ENCODE data around the gene PIM2.

The PIM2 gene

DNA sequence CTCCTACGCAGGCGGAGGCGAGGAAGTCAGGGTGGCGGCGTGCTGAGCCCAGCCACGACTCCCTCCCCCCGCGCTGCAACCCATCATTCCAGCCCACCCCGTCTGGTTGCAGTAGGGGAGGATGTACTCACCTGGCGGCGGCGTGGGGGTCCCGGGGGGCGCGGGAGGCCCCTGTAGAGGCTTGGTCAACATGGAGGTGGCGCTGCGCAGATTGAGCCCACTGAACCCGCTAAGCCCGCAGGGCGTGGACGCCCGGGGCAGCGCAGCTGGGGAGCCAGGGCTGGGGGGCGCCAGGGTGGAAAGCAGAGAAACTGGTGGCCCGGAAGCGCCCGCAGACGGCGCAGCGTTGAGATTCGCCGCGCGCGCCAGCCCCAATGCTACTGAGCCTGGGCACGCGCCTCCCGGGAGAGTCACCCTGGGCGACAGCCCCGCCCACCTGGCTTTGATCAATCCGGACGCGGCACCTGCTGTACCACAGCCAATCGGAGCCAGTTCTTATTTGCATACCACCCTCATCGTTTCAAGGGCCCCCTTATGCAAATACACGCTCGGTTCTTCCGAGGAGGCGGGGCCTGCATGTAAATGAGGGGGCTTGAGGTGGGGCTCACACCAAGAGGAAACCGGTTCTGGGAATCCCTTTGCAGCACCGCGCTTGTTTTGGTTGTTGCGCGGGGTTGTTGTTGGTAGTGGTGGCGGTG lies at the start of gene PIM2:
TSS of gene PIM2 (minus strand) at position 382 of the 698 bp plus-strand sequence. CDS start at position 192, 190 bp downstream.
- peak; percentile 91 for DNase-seq

DNA sequence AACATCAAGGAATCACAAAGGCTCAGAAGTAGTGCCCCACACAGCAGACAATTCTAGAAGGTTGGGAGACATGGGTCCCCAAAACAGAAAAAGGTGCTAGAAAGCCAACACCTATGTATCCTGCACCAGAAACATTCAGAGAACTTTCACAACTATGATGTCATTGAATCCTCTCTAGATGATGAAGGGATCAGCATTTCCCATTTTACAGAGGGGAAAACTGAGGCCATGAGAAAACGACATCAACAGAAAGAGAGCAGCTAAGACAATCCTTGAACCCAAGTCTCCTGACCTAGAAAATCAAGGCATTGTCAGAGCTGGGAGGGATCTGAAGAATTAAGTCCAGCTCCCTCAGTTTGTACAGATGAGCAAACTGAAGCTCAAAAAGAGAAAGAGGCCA lies 49.6 kb upstream of the PIM2 start:
- no peak for DNase-seq

DNA sequence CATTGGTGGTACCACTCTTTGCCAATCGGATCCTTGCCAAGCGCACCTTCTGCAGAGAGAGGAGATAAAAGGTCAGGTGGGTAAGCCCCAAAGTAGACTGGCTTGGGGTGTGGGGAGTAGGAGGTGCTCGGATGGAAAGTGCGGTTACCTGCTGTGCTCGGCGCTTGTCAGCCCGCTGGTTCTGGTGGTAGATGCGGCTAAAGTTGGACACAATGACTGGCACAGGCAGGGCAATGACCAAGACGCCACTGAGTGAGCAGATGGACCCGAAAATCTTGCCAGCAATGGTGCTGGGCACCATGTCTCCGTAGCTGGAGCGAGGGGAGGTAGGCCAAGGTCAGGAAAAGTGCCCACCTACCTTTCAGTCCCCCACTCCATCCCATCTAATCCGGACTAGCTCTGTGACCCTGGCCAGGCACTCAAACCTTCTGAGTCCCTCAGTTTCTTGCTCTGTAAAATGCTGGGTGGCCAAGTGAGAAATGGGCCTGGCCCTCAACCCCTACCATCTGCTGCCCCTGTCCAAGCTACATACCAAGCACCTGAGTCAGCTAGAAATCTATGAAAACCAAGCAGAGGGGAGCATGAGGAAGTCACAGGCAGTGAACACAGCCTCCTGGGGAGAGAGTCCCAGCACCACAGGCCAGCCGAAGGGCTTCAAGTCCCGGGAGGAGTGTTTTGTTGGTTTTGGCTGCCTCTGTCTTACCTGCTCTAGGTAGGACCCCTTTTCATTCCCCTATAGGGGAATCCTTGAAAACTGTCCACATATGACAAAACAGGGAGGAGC lies 48.2 kb upstream of the PIM2 start:
- no peak for DNase-seq

DNA sequence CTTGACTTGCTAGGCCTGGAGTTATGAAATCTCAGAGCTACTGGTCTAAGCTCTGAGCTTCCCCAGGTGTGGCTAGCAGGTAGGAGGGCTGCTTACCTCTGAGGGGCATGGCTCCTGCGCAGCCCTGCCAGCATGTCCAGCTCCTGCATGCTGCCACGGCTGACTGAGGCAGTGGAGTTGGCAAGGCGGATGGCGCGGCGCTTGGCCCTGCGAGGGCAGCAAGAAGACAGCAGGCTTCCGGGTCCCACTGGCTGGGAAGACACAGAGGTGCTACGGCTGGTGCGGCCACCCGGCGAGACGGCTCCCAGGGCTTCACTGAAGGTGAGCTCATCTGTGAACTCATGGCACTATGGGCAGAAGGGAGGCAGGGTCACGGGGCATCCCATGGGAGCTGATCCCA lies 47.1 kb upstream of the PIM2 start:
- no peak for DNase-seq

DNA sequence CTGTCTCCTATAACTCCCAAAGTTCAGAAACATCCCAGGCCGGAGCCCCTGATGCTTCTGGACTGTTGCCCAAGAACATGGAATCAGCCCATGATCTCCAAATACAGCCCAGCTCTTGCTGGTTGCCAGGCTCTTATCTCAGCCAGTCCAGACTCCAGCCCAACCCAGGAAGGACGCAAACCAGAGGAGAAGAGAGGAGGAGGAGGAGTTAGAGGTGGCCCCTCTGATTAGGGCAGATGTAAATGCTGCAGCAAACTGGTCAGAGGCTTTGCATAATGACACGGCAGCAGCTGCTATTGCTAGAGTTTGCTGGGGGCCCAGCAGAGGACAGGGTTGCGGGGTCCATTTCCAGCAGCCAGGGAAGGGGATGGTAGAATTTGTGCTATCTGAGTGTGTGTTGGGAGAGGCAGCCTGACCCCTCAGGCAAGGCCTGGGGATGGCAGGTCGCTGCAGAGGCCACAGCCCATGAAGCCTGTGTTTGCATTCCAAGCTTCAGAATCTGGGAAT lies 42.8 kb upstream of the PIM2 start:
- no peak for DNase-seq

DNA sequence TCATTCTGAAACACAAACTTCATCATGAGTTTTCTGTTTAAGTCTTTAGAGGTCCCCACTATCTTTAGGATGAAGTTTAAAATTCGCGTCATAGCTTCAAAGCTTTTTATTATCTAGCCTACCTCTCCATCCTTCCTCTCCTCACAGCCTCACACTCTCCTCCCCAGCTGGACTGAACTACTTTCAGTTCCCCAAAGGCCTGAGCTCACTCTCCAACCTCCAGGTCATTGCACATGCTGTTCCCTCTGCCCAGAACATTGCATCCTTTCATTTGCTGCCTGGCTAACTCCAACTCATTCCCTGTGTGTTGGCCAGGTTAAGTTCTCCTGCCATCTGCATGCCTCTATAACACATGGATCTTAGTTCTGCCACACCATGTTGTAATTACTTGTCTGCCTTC lies 41.5 kb upstream of the PIM2 start:
- no peak for DNase-seq

DNA sequence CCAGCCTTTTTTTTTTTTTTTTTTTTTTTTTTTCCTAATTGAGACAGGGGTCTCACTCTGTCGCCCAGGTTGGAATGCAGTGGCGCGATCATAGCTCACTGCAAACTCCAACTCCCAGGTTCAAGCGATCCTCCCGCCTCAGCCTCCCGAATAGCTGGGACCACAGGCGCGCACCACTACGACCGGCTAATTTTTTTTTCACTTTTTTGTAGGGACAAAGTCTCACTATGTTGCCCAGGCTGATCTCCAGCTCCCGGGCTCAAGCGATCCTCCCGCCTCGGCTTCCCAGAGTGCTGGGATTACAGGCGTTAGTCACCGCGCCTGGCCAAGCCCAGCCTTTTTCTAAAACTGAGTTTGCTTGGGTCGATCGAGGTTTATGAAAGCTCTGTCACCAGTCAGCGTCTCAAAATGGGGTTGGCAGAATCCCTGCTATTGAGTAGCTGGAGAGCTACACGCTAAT lies 39.8 kb upstream of the PIM2 start:
- no peak for DNase-seq

DNA sequence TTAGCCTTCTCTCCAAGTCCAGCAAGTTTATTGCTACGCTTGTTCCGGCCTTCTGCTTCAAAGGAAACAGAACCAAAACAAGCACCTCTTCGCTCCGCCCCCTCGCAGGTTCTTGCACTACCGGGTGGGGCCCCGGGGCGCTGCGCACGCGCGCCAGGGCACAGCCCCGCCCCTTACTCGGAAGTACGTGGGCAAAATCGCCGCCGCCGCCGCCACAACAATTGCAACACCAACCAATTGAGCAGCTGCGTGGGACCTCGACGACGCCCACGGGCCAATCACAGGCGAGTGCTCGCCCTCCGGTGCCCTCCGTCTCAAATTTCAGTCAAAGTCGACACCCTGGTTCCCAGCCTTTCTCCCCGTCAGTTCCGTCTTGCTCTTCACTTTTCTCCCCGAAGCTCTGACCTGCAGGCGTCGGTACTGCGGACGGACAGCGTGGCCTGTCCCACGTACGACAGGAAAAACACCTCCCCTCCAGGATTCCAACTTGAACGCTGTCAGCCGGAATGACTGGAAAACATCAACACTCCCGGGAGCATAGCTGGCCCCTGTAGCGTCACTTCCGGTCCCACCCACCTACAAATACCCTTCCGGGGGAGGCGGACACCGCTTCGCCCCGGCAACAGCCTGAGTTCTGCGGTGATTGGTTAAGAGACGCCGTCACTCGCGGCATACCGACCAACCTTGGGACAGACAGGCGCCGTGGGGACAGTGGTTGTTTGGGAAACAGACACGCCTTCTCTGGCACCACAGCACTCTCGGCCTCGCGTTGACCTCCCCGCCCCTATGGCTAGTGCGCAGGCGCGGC lies 39.2 kb upstream of the PIM2 start:
- peak; percentile 90 for DNase-seq

DNA sequence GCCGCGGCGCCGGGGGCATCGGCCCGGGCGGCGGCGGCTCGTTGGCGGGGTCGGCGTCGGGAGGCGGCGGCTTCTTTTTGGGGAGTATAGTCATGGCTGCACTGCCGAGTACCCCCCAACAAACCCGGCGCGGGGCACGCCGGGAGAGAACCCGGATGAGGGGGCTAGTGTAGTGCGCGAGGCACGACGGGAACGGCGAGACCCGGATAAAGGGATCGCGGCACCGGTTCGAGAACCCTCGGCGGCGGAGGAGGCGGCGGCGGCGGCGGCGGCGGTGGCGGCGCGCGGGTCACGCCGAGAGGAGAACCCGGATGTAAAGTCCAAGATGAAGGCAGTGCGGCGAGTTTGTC lies 38.6 kb upstream of the PIM2 start, which contains the start of gene OTUD5:
TSS of gene OTUD5 (minus strand) at position 131 of the 350 bp plus-strand sequence. CDS start at position 94, 37 bp downstream.
- DNase-seq: peak; percentile 76

DNA sequence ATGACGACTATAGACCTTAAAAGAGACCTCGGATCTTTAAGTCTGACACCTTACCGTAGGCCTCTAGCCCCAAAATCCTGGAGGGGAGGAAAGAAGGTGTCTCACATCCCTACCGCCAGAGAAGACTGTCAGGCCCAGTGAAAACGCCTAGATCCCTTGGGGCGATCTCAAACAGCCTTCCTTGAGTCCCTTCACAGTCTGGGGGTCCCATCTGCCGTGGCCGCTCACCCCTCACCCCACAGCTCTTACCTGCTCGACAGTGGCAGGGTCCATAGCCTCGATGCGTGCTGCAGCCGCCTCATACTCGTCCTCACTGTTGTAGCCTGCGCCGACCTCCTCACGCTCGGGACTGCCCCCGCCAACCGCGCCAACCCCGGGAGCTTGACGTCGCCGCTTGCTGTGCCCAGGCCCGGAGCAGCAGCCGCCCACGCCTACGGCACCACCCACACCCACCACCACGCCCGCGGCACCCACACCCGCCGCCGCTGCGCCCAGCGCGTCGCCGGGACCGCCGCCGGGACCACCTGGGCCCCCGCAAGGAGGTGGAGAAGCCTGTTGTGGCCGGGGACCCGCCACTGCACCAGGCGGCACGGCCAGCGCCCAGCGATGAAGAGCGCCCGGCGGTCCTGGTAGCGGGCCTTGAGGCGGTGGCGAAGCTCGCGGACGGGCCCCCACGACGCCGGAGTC lies 38.0 kb upstream of the PIM2 start:
- peak; percentile 41 for DNase-seq

DNA sequence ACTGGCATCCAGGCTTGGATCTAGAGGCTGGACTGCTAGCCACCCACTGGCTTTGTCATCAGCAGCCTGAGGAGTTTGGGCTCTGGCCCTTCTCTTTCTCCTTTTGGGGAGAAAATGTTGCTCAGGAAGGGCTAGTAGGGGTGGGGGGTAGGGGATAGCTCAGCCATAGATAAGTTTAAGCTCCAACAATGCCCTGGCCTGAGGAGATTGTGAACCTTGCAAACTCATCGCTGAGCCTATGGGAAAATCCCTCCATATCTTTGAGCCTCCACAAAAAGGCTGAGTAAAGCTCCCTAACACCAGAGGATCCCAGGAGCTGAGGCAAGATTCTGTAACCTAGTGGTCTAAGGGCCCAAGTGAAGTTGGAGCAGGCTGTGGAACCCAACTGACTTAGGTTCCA lies 29.8 kb upstream of the PIM2 start:
- DNase-seq: no peak

DNA sequence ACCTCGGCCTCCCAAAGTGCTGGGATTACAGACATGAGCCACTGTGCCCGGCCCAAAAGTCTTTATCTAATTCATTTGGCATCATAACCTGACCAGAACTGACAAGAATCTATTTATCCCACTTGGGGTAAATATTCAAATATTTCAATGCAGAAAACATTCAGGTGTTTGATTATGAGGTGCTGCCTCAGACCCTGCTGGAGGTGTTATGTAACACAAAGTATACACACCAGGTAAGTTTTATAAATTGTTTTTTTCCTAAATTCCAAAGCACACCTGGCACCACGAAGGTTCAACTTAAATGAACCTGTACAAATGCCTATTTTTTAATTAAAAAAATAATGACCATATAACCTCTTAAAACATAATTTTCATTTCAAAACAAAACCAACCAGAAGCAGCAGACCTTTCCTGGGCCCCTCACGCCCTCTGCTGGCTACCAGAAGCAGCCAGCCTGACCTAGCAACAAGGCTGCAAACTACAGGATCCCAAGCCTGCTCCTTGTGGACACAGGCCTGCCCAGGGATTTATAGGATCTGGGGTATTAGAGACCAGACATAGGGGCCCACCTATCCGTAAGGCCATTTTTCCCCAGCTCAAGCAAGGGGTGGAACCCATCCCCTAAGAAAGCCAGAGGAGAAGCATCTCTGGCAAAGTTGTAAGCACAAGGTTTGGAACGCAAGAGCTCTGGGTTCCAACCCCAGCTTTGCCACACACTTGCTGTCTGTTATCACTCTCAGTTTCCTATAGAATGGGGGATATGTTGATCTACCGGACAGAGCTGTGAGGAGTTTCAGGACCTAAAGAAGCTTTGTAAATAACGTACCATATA lies 26.9 kb upstream of the PIM2 start:
- peak; percentile 58 for DNase-seq

DNA sequence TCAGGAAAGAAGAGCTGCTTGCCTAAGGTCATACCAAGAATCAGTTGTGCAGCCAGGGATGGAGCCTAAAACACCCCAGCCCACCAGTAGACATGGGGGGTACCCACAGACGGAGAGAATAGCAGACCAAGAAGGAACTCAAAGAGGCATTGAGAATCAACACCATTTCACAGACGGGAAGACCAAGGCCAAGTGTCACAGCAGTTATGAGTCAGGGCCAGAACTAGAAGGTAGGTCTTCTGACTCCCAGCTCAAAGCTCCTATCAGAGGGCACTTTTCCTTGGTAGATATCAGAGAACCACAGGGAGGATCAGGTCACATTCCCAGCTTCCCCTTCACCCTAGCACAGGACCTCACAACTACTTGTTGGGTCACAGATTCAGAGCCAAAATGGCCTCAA lies 24.1 kb upstream of the PIM2 start:
- DNase-seq: no peak

DNA sequence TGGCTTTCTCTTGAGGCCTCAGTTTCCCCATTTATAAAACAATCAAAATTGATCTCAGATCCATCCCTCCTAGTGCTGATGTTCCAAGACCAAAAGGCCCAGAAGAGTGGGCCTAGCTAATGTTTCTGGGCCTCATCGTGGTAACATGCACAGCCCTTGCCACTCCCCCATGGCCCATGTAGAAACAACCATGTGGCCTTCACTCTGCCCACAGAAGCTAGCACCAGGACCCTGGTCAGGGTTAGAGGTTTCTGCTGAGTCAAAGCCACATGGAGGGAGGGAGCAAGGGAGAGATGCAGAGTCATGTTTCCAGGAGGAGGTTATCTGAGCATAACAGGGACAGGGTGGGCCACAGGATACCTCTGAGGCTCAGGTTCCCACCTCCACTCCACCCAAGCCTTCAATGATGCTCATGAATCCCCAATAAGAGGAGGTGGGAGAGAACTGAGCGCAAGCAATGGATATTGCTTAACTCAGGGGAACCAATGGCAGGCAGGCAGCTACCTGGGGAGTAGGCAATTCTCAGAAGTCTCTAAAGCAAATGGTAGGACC lies 21.7 kb upstream of the PIM2 start:
- DNase-seq: no peak

DNA sequence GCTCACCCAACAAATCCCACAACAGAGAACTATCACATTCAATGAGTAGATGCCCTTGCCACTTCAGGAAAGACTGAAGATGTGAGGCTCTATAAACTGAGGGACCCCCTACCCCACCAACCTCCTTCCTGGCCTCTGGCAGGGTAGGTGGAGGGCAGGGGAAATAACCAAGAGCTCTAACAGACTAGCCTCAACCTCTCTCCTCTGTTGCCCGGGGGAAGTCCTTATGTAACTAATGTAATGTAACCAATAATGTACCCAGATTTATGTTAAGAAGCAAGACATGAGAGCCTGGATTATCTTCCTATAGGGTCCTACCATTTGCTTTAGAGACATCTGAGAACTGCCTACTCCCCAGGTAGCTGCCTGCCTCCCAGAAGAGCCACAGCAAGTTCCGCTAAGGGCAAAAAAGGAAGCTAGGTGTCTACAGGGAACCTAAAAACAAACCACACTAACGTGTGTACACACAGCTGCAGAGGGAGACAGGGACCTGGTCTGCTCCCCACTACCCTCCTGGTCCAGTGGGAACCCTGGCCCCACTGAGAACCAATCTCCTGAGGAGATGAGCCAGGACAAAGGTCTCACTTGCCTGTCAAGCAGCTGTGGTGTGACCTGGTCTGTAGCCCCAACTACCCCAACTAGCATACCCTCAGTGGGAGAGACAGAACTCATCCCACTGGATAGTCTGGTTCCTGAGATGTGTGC lies 20.9 kb upstream of the PIM2 start:
- DNase-seq: no peak

DNA sequence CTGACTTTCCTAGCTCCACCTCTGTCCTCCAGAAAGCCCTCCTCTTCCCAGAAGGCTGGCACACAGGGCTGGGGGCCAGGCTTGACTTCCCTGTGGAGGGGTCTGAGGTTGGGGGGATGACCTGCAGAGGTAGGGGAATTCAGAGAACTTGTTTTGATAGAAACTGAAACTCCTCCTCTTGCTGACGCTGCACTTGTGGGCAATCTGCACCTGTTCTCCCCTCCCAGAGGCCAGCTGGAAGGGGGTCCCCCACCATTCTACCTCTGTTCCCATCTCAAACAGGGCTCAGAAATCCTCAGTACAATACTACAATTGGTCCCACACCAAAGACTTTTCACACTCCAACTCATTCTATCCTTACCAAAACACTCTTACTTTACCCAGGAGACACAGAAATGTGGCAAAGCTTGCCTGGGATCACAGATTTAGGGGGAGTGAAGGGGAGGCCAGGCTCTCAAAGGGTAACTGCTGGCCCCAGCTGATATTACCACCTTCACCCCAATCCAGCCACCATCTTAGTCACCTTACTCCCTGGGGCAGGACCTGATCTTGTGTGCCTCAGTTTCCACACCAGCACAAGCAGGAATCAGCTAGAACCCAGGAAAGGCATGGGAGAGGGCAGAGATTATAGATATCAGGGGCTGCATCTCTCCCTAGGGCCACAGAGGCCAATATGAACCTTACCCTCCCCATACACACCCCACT lies 20.0 kb upstream of the PIM2 start:
- DNase-seq: peak; percentile 39

DNA sequence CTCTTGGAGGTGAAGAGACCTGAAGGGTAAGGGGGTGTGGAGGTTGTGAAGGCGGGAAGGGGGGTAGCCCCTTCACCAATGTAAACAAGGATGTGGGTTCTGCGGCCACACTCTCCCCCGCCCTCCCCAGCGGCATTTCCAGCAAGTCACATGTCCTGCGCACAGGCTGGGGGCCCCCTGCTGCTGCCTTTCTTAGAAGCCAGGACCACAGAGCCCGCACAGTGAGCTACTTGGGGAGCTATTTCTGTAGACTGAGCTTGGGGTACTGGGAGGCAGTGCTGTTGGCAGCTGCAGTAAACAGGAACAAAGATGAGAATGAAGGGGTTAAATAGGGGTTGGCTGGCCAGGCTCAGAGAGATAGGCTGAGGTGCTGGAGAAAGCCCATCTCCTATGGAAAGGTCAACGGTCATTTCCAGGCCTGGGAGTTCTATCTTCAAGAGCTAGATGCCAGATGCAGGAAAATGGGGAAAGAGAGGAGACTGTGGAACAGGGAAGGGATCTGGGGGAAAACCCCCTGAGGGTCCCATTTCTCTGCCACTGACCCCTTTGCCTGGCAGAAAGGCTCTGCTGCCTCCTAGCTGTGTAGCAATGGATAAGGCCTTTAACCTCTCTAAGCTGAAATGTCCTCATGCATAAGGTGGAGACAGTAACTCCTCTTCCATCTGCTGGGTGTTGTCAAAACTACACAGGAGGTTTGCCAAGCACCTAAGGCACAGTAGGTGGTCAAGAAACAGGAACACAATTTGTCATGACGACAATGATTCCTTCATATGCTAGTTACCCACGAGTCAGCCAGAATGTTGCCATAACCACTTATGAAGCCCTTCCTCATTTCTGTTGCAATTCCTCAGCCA lies 18.5 kb upstream of the PIM2 start:
- peak; percentile 92 for DNase-seq

DNA sequence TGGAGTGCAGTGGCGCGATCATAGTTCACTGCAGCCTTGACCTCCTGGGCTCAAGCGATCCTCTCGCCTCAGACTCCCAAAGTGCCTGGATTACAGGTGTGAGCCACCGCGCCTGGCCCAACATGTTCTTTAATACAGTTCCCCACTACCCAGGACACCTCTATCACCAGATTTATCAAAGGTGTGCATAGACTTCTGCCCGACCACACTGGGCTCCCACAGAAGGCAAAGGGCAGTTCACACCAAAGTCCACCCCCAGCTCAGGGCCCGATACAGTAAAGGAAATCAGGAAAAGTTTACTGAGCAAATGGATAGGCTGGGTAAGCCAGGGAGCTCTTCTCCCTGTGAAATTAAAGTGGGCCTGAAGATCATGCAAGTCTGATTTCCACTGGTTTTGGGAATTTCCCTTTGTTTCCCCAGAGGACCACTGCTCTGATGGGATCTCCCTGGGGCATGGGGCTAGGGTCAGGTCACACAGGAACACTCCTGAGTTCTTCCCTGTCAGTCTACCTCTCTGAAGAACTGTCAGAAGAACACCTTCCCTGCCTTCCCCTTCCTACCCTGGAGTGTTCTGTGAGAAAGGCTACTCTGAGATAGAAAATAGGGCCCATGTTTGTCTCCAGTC lies 17.7 kb upstream of the PIM2 start:
- no peak for DNase-seq

DNA sequence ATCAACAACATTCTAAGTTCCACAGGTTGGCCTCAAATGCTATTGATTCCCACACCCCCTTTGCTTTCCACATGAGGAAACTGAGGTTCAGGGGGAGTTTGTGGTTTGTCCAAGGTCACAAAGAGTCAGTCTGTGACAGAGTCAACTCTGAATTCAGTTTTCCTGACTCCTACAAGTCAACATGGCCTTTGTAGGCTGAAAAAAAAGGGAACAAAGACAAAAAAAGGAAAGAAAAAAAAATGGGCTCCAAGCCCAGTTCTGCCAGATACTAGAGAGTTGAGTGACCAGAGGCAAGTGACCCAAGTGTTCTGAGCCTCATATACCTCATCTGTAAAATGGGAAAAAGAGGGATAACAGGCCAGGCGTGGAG lies 16.5 kb upstream of the PIM2 start:
- no peak for DNase-seq

All from activated gamma-delta T cell treated with Interleukin-2 at 50 U/mL for 16 hours (primary cell).